HepG2 (cell line): ENCODE measurements around the gene ABCB6. TPM values are rescaled to one million over a fixed set of nuclear protein-coding genes. Genes with fewer than 3 reads are reported as not detected.

Experiments
- GZF1 ChIP-seq: sonication (generic); formaldehyde crosslinking; IDR thresholded peaks from 2 replicates; pipeline ENCODE4 v1.5.1; 2020; ENCODE audit warnings: mild to moderate bottlenecking, missing genetic modification reagents
- HMG20B ChIP-seq: conservative IDR thresholded peaks from 2 replicates; pipeline ENCODE4 v1.6.1; 2016; ENCODE audit warnings: missing genetic modification reagents, missing compliant biosample characterization
- MAZ ChIP-seq, 2 experiments: sonication (generic) in 1 of 2; formaldehyde crosslinking in 1 of 2; IDR thresholded peaks; 2 replicates each; pipeline versions ENCODE4 v1.5.0 to v1.6.1; 2012 to 2020; ENCODE audit warnings: low read depth in 2 of 2, mild to moderate bottlenecking in 2 of 2, borderline replicate concordance in 1 of 2, improper control_type of control experiment in 1 of 2, low read length in 1 of 2, missing genetic modification reagents in 1 of 2, moderate library complexity in 1 of 2
- PHF8 ChIP-seq: sonication (generic); formaldehyde crosslinking; IDR thresholded peaks from 2 replicates; pipeline ENCODE4 v1.5.0; 2020; ENCODE audit warnings: missing genetic modification reagents
- RORA ChIP-seq: sonication (generic); formaldehyde crosslinking; IDR thresholded peaks from 2 replicates; pipeline ENCODE4 v1.5.0; 2020; ENCODE audit warnings: mild to moderate bottlenecking, missing genetic modification reagents, moderate library complexity
- ZNF10 ChIP-seq: sonication (generic); formaldehyde crosslinking; IDR thresholded peaks from 2 replicates; pipeline ENCODE4 v1.4.0; 2020; ENCODE audit warnings: mild to moderate bottlenecking, low read depth, missing genetic modification reagents, borderline replicate concordance
- ZNF296 ChIP-seq: sonication (generic); formaldehyde crosslinking; conservative IDR thresholded peaks from 2 replicates; pipeline ENCODE4 v1.5.0; 2020; ENCODE audit warnings: mild to moderate bottlenecking, missing genetic modification reagents
- ZNF749 ChIP-seq: sonication (generic); formaldehyde crosslinking; IDR thresholded peaks from 2 replicates; pipeline ENCODE4 v1.8.0; 2022; ENCODE audit warnings: mild to moderate bottlenecking, missing genetic modification reagents, moderate library complexity, borderline replicate concordance
- ZNF766 ChIP-seq: sonication (generic); formaldehyde crosslinking; IDR thresholded peaks from 2 replicates; pipeline ENCODE4 v1.5.0; 2020; ENCODE audit warnings: missing genetic modification reagents, borderline replicate concordance
- ZNF781 ChIP-seq: sonication (generic); formaldehyde crosslinking; IDR thresholded peaks from 2 replicates; pipeline ENCODE4 v1.5.1; 2020; ENCODE audit warnings: borderline replicate concordance, mild to moderate bottlenecking, missing genetic modification reagents; ENCODE audit errors: not compliant biosample characterization
- ZSCAN30 ChIP-seq: sonication (generic); formaldehyde crosslinking; IDR thresholded peaks from 2 replicates; pipeline ENCODE4 v1.5.0; 2020; ENCODE audit warnings: mild to moderate bottlenecking, missing genetic modification reagents
- polyA plus RNA-seq, 8 experiments: library from polyadenylated mRNA; depleted of rRNA in 3 of 8; stranded (reverse) in 7 of 8; unstranded in 1 of 8; fragments of >200 nt; fragmentation: Illumina TruSeq in 4 of 8; extraction: Trizol in 4 of 8; gene quantifications; 2 replicates each; pipeline versions ENCODE4 v1.2.1 to v1.2.3, GENCODE V29; 2011 to 2016; ENCODE audit warnings: low read depth in 4 of 8, missing spikeins in 1 of 8, mixed read lengths in 1 of 8; ENCODE audit not compliant: insufficient read depth in 1 of 8
- total RNA-seq, 5 experiments: library from RNA; depleted of rRNA; stranded (reverse); fragments of >200 nt; fragmentation: Illumina TruSeq; extraction: Trizol; gene quantifications; 2 replicates each; pipeline ENCODE4 v1.2.3, GENCODE V29; 2016; ENCODE audit warnings: low read depth in 1 of 5
- TF ChIP-seq, protein P1 (sequence below): sonication (generic); formaldehyde crosslinking; IDR thresholded peaks from 2 replicates; pipeline ENCODE4 v1.8.1; 2023; ENCODE audit warnings: mild to moderate bottlenecking, missing genetic modification reagents, borderline replicate concordance
- TF ChIP-seq, protein P2 (sequence below): sonication (generic); formaldehyde crosslinking; IDR thresholded peaks from 2 replicates; pipeline ENCODE4 v1.4.0; 2020; ENCODE audit warnings: low read depth, missing genetic modification reagents
- TF ChIP-seq, protein P3 (sequence below): sonication (generic); formaldehyde crosslinking; IDR thresholded peaks from one replicate; pipeline ENCODE4 v1.5.1; 2020; ENCODE audit warnings: mild to moderate bottlenecking, missing genetic modification reagents; ENCODE audit errors: not compliant biosample characterization

ABCB6 gene
- total and polyA plus RNA-seq, 2 of the 13 experiments (the other 11 are each of a cell fraction or from before 2014, with no cell fraction given) = 91.1 to 137 TPM

DNA sequence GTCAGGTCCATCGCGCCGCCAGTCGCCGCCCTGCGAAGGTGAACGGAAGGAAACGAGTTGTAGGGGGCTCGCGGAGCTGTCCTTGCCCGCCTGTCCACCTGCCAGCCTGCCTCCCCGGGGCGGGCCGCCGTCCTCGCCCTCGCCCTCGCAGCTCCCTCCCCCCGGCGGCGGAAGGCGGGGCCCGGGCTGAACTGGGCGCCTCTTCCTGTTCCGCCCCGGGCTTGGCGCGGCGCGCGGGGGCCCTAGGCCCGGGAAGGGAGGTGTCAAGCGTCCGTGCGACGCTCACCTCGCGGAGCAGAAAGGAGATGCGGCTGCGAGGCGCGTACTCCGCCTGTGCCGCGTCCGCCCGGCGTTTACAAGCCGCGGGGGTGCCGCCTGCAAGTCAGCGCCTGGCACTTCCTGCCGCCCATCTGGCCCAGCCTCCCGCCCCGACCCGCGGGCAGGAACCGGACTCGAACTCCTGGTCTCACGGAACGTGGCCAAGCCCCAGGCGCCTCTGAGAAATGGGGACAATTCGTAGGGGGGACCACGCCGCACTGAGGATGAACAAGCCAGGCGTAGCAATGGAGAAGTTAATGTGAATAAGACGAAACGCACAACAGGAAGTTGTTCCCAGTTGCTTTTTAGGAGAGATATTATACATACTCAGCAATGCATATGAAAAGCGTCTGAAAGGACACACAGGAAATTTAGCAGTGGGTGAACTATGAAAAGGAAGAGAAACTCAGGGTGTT is 41.8 kb downstream of the ABCB6 start, which contains the start of gene CNPPD1 (continued):
- peak; percentile 96 for TF ChIP-seq ZNF749 (CRISPR knock-in tag)
- TF ChIP-seq GZF1 = 0 out of 2 replicates have a peak, but pooled peaks have one; percentile 16
- TF ChIP-seq, protein P1, sequence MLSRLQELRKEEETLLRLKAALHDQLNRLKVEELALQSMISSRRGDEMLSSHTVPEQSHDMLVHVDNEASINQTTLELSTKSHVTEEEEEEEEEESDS (CRISPR knock-in tag) = peak; percentile 76
- TF ChIP-seq HMG20B (CRISPR knock-in tag) = no peak
- TF ChIP-seq, protein P2, sequence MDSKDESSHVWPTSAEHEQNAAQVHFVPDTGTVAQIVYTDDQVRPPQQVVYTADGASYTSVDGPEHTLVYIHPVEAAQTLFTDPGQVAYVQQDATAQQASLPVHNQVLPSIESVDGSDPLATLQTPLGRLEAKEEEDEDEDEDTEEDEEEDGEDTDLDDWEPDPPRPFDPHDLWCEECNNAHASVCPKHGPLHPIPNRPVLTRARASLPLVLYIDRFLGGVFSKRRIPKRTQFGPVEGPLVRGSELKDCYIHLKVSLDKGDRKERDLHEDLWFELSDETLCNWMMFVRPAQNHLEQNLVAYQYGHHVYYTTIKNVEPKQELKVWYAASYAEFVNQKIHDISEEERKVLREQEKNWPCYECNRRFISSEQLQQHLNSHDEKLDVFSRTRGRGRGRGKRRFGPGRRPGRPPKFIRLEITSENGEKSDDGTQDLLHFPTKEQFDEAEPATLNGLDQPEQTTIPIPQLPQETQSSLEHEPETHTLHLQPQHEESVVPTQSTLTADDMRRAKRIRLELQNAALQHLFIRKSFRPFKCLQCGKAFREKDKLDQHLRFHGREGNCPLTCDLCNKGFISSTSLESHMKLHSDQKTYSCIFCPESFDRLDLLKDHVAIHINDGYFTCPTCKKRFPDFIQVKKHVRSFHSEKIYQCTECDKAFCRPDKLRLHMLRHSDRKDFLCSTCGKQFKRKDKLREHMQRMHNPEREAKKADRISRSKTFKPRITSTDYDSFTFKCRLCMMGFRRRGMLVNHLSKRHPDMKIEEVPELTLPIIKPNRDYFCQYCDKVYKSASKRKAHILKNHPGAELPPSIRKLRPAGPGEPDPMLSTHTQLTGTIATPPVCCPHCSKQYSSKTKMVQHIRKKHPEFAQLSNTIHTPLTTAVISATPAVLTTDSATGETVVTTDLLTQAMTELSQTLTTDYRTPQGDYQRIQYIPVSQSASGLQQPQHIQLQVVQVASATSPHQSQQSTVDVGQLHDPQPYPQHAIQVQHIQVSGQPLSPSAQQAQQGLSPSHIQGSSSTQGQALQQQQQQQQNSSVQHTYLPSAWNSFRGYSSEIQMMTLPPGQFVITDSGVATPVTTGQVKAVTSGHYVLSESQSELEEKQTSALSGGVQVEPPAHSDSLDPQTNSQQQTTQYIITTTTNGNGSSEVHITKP (CRISPR knock-in tag) = 0 out of 2 replicates have a peak, but pooled peaks have one; percentile 21
- peak; percentile 76 for TF ChIP-seq PHF8 (CRISPR knock-in tag)
- TF ChIP-seq ZNF296 (CRISPR knock-in tag) = 0 out of 2 replicates have a peak, but pooled peaks have one; percentile 71
- TF ChIP-seq MAZ (IDR thresholded peaks at IDR 0.05; ENCODE audit: borderline replicate concordance, low read depth, low read length) = peak; percentile 91
- TF ChIP-seq MAZ (CRISPR knock-in tag; IDR thresholded peaks at IDR 0.05; ENCODE audit: low read depth) = peak; percentile 99
- no peak for TF ChIP-seq ZNF781
- peak; percentile 88 for TF ChIP-seq ZSCAN30 (CRISPR knock-in tag)
- TF ChIP-seq, protein P3, sequence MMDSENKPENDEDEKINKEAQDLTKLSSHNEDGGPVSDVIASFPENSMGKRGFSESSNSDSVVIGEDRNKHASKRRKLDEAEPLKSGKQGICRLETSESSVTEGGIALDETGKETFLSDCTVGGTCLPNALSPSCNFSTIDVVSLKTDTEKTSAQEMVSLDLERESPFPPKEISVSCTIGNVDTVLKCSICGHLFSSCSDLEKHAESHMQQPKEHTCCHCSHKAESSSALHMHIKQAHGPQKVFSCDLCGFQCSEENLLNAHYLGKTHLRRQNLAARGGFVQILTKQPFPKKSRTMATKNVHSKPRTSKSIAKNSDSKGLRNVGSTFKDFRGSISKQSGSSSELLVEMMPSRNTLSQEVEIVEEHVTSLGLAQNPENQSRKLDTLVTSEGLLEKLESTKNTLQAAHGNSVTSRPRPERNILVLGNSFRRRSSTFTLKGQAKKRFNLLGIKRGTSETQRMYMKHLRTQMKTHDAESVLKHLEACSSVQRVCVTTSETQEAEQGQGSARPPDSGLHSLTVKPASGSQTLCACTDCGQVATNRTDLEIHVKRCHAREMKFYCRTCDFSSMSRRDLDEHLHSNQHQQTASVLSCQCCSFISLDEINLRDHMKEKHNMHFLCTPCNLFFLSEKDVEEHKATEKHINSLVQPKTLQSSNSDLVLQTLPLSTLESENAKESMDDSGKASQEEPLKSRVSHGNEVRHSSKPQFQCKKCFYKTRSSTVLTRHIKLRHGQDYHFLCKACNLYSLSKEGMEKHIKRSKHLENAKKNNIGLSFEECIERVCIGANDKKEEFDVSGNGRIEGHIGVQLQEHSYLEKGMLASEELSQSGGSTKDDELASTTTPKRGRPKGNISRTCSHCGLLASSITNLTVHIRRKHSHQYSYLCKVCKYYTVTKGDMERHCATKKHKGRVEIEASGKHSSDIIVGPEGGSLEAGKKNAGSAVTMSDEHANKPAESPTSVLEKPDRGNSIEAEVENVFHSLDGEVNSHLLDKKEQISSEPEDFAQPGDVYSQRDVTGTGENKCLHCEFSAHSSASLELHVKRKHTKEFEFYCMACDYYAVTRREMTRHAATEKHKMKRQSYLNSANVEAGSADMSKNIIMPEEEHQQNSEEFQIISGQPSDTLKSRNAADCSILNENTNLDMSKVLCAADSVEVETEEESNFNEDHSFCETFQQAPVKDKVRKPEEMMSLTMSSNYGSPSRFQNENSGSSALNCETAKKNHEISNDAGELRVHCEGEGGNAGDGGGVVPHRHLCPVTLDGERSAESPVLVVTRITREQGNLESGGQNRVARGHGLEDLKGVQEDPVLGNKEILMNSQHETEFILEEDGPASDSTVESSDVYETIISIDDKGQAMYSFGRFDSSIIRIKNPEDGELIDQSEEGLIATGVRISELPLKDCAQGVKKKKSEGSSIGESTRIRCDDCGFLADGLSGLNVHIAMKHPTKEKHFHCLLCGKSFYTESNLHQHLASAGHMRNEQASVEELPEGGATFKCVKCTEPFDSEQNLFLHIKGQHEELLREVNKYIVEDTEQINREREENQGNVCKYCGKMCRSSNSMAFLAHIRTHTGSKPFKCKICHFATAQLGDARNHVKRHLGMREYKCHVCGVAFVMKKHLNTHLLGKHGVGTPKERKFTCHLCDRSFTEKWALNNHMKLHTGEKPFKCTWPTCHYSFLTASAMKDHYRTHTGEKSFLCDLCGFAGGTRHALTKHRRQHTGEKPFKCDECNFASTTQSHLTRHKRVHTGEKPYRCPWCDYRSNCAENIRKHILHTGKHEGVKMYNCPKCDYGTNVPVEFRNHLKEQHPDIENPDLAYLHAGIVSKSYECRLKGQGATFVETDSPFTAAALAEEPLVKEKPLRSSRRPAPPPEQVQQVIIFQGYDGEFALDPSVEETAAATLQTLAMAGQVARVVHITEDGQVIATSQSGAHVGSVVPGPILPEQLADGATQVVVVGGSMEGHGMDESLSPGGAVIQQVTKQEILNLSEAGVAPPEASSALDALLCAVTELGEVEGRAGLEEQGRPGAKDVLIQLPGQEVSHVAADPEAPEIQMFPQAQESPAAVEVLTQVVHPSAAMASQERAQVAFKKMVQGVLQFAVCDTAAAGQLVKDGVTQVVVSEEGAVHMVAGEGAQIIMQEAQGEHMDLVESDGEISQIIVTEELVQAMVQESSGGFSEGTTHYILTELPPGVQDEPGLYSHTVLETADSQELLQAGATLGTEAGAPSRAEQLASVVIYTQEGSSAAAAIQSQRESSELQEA (CRISPR knock-in tag) = peak; percentile 98
- no peak for TF ChIP-seq RORA (CRISPR knock-in tag)
- TF ChIP-seq ZNF766 (CRISPR knock-in tag) = peak; percentile 89
- no peak for TF ChIP-seq ZNF10 (CRISPR knock-in tag)
